ENCODE measurements around the gene ITPR1.
A peak's percentile ranks its signal among the peaks of the same experiment; 100 is the strongest.

ITPR1 gene

GRCh38 chr3:4534906-4535305 lies 41.8 kb downstream of the ITPR1 start:
- no peak for DNase-seq

- DNase-seq: no peak
These were observed 43.1 kb downstream of the ITPR1 start for GRCh38 chr3:4536260-4536659.

GRCh38 chr3:4540267-4540666 lies 47.1 kb downstream of the ITPR1 start:
- DNase-seq: no peak

- DNase-seq: no peak
These were observed 50.0 kb downstream of the ITPR1 start for GRCh38 chr3:4543110-4543509.

- no peak for DNase-seq
These were observed 53.4 kb downstream of the ITPR1 start for GRCh38 chr3:4546346-4547178.

GRCh38 chr3:4547799-4548198 lies 54.7 kb downstream of the ITPR1 start:
- no peak for DNase-seq

GRCh38 chr3:4548356-4548755 lies 55.2 kb downstream of the ITPR1 start:
- no peak for DNase-seq

GRCh38 chr3:4548780-4549179 lies 55.6 kb downstream of the ITPR1 start:
- no peak for DNase-seq

- DNase-seq: no peak
These were observed 56.7 kb downstream of the ITPR1 start for GRCh38 chr3:4549896-4550295.

GRCh38 chr3:4551051-4551711 lies 58.0 kb downstream of the ITPR1 start:
- no peak for DNase-seq

GRCh38 chr3:4551794-4552442 lies 58.8 kb downstream of the ITPR1 start:
- DNase-seq: no peak

GRCh38 chr3:4552811-4553210 lies 59.7 kb downstream of the ITPR1 start:
- no peak for DNase-seq

- no peak for DNase-seq
These were observed 68.5 kb downstream of the ITPR1 start for GRCh38 chr3:4561661-4562060.

GRCh38 chr3:4562595-4562994 lies 69.4 kb downstream of the ITPR1 start:
- DNase-seq: no peak

GRCh38 chr3:4564270-4564669 lies 71.1 kb downstream of the ITPR1 start:
- DNase-seq: no peak

- DNase-seq: no peak
These were observed 71.9 kb downstream of the ITPR1 start for GRCh38 chr3:4564928-4565586.

GRCh38 chr3:4565809-4566501 lies 72.8 kb downstream of the ITPR1 start:
- no peak for DNase-seq

- DNase-seq: no peak
These were observed 75.7 kb downstream of the ITPR1 start for GRCh38 chr3:4568841-4569240.

- DNase-seq: no peak
These were observed 77.9 kb downstream of the ITPR1 start for GRCh38 chr3:4570840-4571621.

- DNase-seq: peak; percentile 17
These were observed 78.7 kb downstream of the ITPR1 start for GRCh38 chr3:4571690-4572334.

GRCh38 chr3:4573153-4573552 lies 80.0 kb downstream of the ITPR1 start:
- no peak for DNase-seq

Measured in CD4-positive, alpha-beta T cell treated with Interleukin-10 for 1 hour (primary cell).